Gastrocnemius medialis (tissue), 4 donors: ENCODE measurements around the gene THPO.

Experiments used
- CTCF ChIP-seq, 5 experiments: fragments of 450-650 bp in 3 of 5; fragments of 200-600 bp in 2 of 5; sonication (generic) in 2 of 5; IDR thresholded peaks in 4 of 5; conservative IDR thresholded peaks in 1 of 5; 1 replicate in 4 of 5; 2 replicates in 1 of 5; pipeline ENCODE4 v1.5.1; 2016 to 2019; ENCODE audit warnings: antibody characterized with exemption in 5 of 5, mild to moderate bottlenecking in 3 of 5, moderate library complexity in 3 of 5
- POLR2A ChIP-seq, 2 donors: fragments of 450-650 bp; IDR thresholded peaks; one replicate each; pipeline ENCODE4 v1.6.1; 2017; ENCODE audit warnings: antibody characterized with exemption in 2 of 2, mild to moderate bottlenecking in 2 of 2, moderate library complexity in 2 of 2

- no peak for TF ChIP-seq CTCF (IDR thresholded peaks at IDR 0.05 in 4 of 5, conservative IDR thresholded peaks at IDR 0.05 in 1 of 5)
- no peak for TF ChIP-seq POLR2A (IDR thresholded peaks at IDR 0.05)
These were observed 39.0 kb downstream of the THPO start for GRCh38 chr3:184339001-184339400.
